GM19240 (cell line): ENCODE measurements around the gene MAEA.

ENCODE experiments used
- DNase-seq: peaks from one replicate; pipeline ENCODE4 v3.0.0; 2011; ENCODE audit warnings: low spot score; ENCODE audit not compliant: insufficient read length

MAEA gene

GRCh38 chr4:1249731-1250526 lies 39.8 kb upstream of the MAEA start:
- DNase-seq: no peak

- no peak for DNase-seq
Measured at GRCh38 chr4:1250527-1250812, 39.2 kb upstream of the MAEA start.

- DNase-seq: no peak
Measured at GRCh38 chr4:1250921-1251772, 38.5 kb upstream of the MAEA start.

- DNase-seq: no peak
Measured at GRCh38 chr4:1251773-1252066, 38.0 kb upstream of the MAEA start.

- DNase-seq: no peak
Measured at GRCh38 chr4:1252928-1253492, 36.7 kb upstream of the MAEA start.

GRCh38 chr4:1253831-1254230 lies 35.9 kb upstream of the MAEA start:
- no peak for DNase-seq

GRCh38 chr4:1255151-1255550 lies 34.5 kb upstream of the MAEA start:
- DNase-seq: no peak

- no peak for DNase-seq
Measured at GRCh38 chr4:1255699-1256098, 34.0 kb upstream of the MAEA start.

- no peak for DNase-seq
Measured at GRCh38 chr4:1258457-1258856, 31.2 kb upstream of the MAEA start.

- DNase-seq: no peak
Measured at GRCh38 chr4:1259966-1260365, 29.7 kb upstream of the MAEA start.

GRCh38 chr4:1260418-1261106 lies 29.1 kb upstream of the MAEA start:
- no peak for DNase-seq

GRCh38 chr4:1261107-1261928 lies 28.4 kb upstream of the MAEA start:
- DNase-seq: no peak

GRCh38 chr4:1264942-1265341 lies 24.7 kb upstream of the MAEA start:
- DNase-seq: no peak

GRCh38 chr4:1265351-1265750 lies 24.3 kb upstream of the MAEA start:
- DNase-seq: no peak

GRCh38 chr4:1266881-1267763 lies 22.6 kb upstream of the MAEA start:
- DNase-seq: no peak

GRCh38 chr4:1269209-1269608 lies 20.5 kb upstream of the MAEA start:
- no peak for DNase-seq

GRCh38 chr4:1271686-1272085 lies 18.0 kb upstream of the MAEA start:
- no peak for DNase-seq

GRCh38 chr4:1274871-1275270 lies 14.8 kb upstream of the MAEA start:
- no peak for DNase-seq

- DNase-seq: no peak
Measured at GRCh38 chr4:1276984-1277383, 12.7 kb upstream of the MAEA start.
